Thyroid gland (tissue), 4 donors: ENCODE results near the gene FYB2. TPM values are rescaled to one million over a fixed set of nuclear protein-coding genes. Genes with fewer than 3 reads are reported as not detected.

ENCODE experiments used
- DNase-seq, 2 donors: peaks; one replicate each; pipeline ENCODE4 v3.0.0-alpha.2; 2019
- H3K27ac ChIP-seq, 3 donors: fragments of 200-600 bp; sonication (generic); 1 replicate in 2 of 3; 2 replicates in 1 of 3; pipeline ENCODE4 v1.5.1; 2016 to 2019; ENCODE audit warnings: mild to moderate bottlenecking in 1 of 3, moderate library complexity in 1 of 3
- H3K27me3 ChIP-seq: fragments of 200-600 bp; sonication (generic); one replicate; pipeline ENCODE4 v1.5.1; 2019
- H3K36me3 ChIP-seq, 2 donors: fragments of 200-600 bp; sonication (generic); one replicate each; pipeline ENCODE4 v1.5.1; 2016 to 2019
- H3K4me1 ChIP-seq, 2 donors: fragments of 200-600 bp; sonication (generic); one replicate each; pipeline ENCODE4 v1.5.1; 2017 to 2019
- H3K4me3 ChIP-seq, 3 donors: fragments of 200-600 bp; sonication (generic); replicated peaks in 1 of 3; 1 replicate in 2 of 3; 2 replicates in 1 of 3; pipeline ENCODE4 v1.5.1; 2016; ENCODE audit warnings: mild to moderate bottlenecking in 1 of 3
- H3K9me3 ChIP-seq: fragments of 200-600 bp; sonication (generic); one replicate; pipeline ENCODE4 v1.5.1; 2017
- POLR2A ChIP-seq, 2 donors: fragments of 450-650 bp; IDR thresholded peaks; one replicate each; pipeline ENCODE4 v1.6.1; 2017; ENCODE audit warnings: antibody characterized with exemption in 2 of 2, mild to moderate bottlenecking in 2 of 2, moderate library complexity in 1 of 2
- WGBS, 2 donors: methylation state at CpG; one replicate each; pipeline ENCODE4 v1.1.5; 2017; 5-methylcytosine and 5-hydroxymethylcytosine counted together
- intact Hi-C: fragments of 100-400 bp; cut with DNase I; formaldehyde crosslinking; loops from one replicate; pipeline ENCODE4 v1.15.1; 2023
- total RNA-seq, 4 donors: library from RNA; depleted of rRNA; stranded (reverse); fragments of >200 nt; gene quantifications; one replicate each; pipeline ENCODE4 v1.2.3, GENCODE V29; 2016
- TF ChIP-seq, protein P1 (sequence below), 6 experiments: fragments of 200-600 bp in 3 of 6; fragments of 450-650 bp in 3 of 6; sonication (generic) in 3 of 6; IDR thresholded peaks; one replicate each; pipeline ENCODE4 v1.5.1; 2016 to 2019; ENCODE audit warnings: antibody characterized with exemption in 6 of 6, mild to moderate bottlenecking in 2 of 6, inconsistent platforms in 1 of 6, moderate library complexity in 1 of 6

The FYB2 gene
- total RNA-seq, 4 donors from 2014 or later: 0.13 to 1.6 (median 0.78) TPM; not detected in 1

DNA sequence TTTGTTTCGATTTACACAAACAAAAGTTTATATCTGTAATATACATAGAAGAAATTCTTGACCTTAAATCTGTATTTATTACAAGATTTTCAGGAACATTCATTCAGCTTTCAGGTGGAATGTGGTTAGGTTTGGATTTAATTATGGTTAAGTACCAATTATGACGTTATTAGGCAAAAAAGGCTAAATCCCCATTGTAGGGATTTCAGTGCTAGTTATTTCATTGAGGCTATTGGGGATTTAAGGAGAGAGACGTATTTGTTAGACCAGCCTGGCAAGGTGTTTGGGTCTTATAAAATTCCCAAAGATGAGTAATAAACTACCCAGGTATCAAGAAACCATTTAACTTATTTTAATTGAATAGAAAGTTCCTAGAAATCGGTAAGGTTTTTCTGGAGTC is 148.1 kb downstream of the FYB2 start:
- no peak for TF ChIP-seq POLR2A (IDR thresholded peaks at IDR 0.05)
- TF ChIP-seq, protein P1, sequence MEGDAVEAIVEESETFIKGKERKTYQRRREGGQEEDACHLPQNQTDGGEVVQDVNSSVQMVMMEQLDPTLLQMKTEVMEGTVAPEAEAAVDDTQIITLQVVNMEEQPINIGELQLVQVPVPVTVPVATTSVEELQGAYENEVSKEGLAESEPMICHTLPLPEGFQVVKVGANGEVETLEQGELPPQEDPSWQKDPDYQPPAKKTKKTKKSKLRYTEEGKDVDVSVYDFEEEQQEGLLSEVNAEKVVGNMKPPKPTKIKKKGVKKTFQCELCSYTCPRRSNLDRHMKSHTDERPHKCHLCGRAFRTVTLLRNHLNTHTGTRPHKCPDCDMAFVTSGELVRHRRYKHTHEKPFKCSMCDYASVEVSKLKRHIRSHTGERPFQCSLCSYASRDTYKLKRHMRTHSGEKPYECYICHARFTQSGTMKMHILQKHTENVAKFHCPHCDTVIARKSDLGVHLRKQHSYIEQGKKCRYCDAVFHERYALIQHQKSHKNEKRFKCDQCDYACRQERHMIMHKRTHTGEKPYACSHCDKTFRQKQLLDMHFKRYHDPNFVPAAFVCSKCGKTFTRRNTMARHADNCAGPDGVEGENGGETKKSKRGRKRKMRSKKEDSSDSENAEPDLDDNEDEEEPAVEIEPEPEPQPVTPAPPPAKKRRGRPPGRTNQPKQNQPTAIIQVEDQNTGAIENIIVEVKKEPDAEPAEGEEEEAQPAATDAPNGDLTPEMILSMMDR (IDR thresholded peaks at IDR 0.05): no peak

DNA sequence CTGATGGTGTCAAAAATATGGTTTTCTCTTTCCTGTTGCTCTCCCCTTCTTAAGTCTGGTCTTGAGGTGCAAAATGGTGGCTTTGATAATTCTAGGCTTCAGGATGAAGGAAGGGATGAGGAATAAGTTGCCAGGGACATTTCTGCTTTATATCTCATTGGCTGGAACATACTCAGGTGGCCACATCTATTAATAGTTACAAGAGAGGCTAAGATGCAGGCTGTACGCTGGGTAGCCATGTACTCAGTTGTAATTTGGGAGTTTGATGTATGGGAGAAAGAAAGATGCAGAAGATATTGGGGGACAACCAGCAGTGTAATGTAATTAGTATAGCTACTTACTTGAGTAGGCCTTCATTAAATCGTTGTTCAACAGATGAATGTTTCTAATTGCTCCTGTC is 148.9 kb downstream of the FYB2 start:
- Histone ChIP-seq H3K27ac (no peak overlapping the region), H3K4me3 (no peak overlapping the region), H3K27me3 (no peaks in the 10 kb centered on the region), H3K4me1 (no peaks in the 10 kb centered on the region), H3K9me3 (no peaks in the 10 kb centered on the region), H3K36me3 (no peaks in the 10 kb centered on the region)
- 44 to 96% methylated on average over 2 of the region's 2 CpGs for WGBS, 2 donors
- no peak for DNase-seq
- TF ChIP-seq, protein P1 (IDR thresholded peaks at IDR 0.05): no peak
- no peak for TF ChIP-seq POLR2A (IDR thresholded peaks at IDR 0.05)
- intact Hi-C loops: no loop called here

More for the DNA sequence above, 148.1 kb downstream of the FYB2 start:
- 95% methylated on average over 4 of the region's 4 CpGs for WGBS, 2 donors
- Histone ChIP-seq H3K9me3 (no peaks in the 10 kb centered on the region), H3K27me3 (no peaks in the 10 kb centered on the region), H3K4me1 (no peaks in the 10 kb centered on the region), H3K27ac (no peak overlapping the region), H3K4me3 (no peak overlapping the region), H3K36me3 (no peaks in the 10 kb centered on the region)
- intact Hi-C loops: no loop called here
- no peak for DNase-seq

Other genes with a start within 250 kb of the FYB2 start
- 100 to 1,000 TPM; 257 to 764 (median 675) TPM for gene PLPP3, start 239.8 kb downstream of the FYB2 start, total RNA-seq
- 10 to 100 TPM; 10.4 to 16.5 (median 14.3) TPM for gene PRKAA2, start 174.1 kb downstream of the FYB2 start, total RNA-seq
- gene C8A, start 35.4 kb upstream of the FYB2 start, total RNA-seq: not detected
- gene C8B, start 146.6 kb upstream of the FYB2 start, total RNA-seq: not detected